HG02981 (cell line): ENCODE data around the gene AMIGO1.

ENCODE experiments used
- ATAC-seq: cut with Tn5 transposase; IDR thresholded peaks from one replicate; pipeline ENCODE4 v1.9.1; 2021; ENCODE audit warnings: mild to moderate bottlenecking, moderate library complexity; ENCODE audit not compliant: unreplicated experiment

Gene AMIGO1

GRCh38 chr1:109534307-109534858 is 24.9 kb upstream of the AMIGO1 start:
- no peak for ATAC-seq

DNA sequence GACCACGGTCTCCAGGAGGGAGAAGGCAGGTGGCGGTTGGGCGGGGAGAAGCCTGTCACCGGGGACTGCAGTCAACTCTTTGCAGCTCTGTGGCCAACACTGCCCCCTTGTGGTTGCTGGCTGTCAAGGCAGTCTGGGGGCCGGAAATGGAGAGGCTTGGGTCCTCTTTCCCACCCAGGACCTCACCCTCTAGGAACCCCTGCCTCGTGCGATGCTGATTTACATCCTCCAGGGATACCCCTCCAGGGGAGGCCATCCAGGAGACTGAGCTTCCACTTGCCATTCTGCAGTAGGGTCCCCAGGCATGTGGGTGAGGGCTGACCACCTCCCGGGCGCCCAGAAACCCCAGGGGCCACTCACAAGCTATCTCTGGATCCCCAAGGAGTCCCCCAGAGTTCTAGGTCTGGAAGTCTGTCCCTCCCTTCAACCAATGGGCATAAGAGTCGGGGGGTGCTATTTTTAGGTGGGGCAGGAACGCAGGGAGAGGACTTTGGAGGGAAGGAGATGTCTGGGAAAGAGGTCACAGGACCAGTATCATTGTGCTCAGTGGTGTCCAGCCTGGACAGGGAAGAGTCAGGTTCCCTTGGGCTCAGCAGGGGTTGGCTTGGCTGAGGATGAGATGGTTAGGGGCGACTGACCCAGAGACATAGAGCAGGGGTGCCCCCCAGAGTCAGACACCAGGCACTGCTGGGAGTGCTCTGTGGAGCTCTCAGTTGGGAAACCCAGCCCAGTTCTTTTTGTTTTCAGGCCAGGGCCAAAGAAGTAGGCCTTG is 23.0 kb upstream of the AMIGO1 start:
- ATAC-seq = peak; percentile 62

DNA sequence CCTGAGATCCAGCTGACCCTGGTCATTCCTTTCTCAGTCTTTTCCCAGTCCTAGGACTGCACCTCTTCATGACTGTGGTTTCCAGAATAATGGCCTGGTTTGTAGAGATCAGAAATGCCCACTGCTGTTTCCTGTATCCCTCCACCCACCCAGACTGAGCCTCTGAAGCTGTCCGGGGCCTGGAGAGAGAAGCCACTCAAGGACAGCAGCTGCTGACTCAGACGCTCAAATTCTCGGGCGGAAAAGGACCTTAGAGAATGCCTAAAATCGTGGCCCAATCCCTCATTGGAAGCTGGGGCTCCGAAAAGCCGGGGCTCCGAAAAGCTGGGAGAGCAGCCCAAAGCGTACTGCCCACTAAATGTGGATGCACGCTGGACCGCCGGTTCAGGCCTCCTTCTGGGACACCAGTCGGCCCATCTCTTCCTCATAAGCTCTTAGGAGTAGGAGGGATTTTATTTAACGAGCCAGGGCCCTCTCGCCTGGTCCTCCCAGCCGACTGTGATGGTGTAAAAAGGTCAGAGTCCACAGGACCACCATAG is 22.4 kb upstream of the AMIGO1 start:
- no peak for ATAC-seq

GRCh38 chr1:109531380-109531779 is 21.9 kb upstream of the AMIGO1 start:
- no peak for ATAC-seq

GRCh38 chr1:109530457-109531087 is 21.0 kb upstream of the AMIGO1 start:
- ATAC-seq = no peak

GRCh38 chr1:109529881-109530456 is 20.4 kb upstream of the AMIGO1 start:
- ATAC-seq = no peak

- ATAC-seq = no peak
These were observed 19.2 kb upstream of the AMIGO1 start for GRCh38 chr1:109528712-109529111.

- ATAC-seq = no peak
These were observed 18.5 kb upstream of the AMIGO1 start for GRCh38 chr1:109527846-109528695.

DNA sequence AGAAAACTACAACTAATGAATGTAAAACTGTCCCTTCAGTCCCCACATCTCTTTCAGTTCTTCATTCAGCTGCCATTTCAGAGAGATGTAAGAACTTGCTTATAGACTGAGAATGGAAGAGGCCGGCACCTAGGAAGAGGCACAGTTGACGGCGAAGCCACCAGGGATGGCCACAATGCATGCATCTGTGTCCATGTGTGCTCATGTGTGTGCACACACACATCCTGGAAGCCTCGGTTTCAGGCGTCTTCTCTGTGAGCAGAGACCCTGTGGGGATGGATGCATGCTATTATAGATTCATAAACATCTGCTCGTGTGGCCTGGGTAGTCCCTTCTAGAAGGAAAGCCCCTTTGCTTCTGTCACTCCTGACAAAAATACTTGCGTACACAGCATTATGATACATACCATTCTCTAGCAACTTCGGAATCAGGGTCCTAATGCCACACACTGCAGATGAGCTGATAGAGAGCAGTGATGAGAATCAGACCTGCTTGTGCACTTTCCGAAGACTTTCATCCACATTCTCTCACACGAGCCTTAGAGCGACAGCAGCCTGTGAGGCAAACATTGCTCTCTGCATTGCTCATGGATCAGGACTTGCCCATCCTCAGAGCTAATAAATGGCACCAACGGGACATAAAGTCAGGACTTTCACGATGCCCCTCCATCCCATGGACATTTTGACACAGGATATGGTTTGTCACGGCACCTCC is 17.7 kb upstream of the AMIGO1 start:
- peak; percentile 53 for ATAC-seq

GRCh38 chr1:109523706-109524105 is 14.2 kb upstream of the AMIGO1 start:
- ATAC-seq = no peak

DNA sequence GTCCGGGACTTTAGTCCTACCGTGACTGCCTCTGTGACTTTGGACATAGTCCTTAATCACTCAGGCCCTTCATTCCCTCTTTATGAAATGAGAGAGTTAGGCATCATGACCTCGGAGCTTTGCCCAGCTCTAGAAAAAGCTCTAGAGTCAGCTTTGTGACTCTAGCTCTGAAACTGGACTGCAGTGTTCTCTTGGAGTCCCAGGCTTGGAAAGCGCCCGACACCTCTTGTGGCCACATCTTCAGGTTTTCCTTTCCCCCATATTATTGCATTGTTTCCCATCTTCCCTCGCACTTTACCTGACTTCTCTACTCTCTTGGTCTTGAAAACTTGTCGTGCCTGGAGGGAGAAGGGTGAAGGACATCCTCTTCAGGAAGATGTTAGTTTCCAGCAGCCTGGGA is 12.5 kb upstream of the AMIGO1 start:
- no peak for ATAC-seq

- ATAC-seq = no peak
These were observed 11.8 kb upstream of the AMIGO1 start for GRCh38 chr1:109521002-109521951.

- no peak for ATAC-seq
These were observed 7.8 kb upstream of the AMIGO1 start for GRCh38 chr1:109517337-109517736.

- no peak for ATAC-seq
These were observed 7.3 kb upstream of the AMIGO1 start for GRCh38 chr1:109516872-109517271.

- no peak for ATAC-seq
These were observed 5.3 kb upstream of the AMIGO1 start for GRCh38 chr1:109514846-109515245.

DNA sequence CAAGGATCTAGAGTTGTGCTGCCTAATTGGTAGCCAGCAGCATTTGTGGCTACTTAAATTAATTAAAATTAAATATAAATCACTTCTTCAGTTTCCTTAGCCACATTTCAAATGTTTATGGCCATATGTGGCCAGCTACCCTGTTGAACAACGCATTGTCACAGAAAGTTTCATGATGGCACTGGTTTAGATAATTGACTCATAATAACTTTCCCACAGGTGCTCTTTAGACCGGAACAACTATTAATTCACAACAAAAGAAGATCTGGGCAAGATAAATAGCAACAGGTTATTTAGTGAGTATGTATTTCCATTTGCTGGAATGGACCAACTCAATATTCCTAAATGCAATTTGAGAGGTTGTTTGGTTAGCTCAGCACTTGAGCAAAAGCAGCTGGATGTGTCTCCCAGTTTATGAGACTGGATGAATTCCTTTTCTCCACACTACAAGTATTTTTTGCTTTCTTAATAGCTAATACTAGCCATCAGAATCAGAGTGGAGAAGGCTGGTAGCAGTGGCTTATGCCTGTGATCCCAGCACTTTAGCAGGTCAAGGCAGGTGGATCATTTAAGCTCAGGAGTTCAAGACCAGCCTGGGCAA is 3.7 kb upstream of the AMIGO1 start:
- no peak for ATAC-seq

DNA sequence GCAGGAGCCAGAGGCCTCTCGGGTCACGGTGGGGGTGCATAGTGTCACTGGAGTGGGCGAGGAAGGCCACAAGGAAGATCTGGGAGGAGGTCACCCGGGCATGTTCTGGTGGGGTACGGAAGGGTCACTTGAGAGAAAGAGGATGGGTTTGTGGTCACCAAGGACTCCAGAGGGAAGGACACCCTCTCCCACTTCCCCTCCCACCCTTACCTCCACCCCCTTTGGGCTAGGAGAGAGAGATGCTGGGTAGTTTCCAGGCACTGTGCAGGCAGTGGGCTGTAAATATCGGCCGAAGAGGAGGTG is 703 bp downstream of the AMIGO1 start:
- no peak for ATAC-seq

GRCh38 chr1:109508001-109508872 is 1.3 kb downstream of the AMIGO1 start:
- no peak for ATAC-seq
